BLaER1 (cell line): Measurements from ENCODE around the gene SBNO2.
"Not testable (repeated sequence)": the region's sequence is repeated elsewhere in the genome, so short reads cannot be mapped to it uniquely, and the experiment has no call there.

Experiments used
- H3K27ac ChIP-seq: shearing (Covaris generic); formaldehyde crosslinking; 2 replicates; pipeline ENCODE4 v1.8.1; 2022
- H3K27me3 ChIP-seq: shearing (Covaris generic); formaldehyde crosslinking; 2 replicates; pipeline ENCODE4 v1.8.1; 2022
- H3K36me3 ChIP-seq: shearing (Covaris generic); formaldehyde crosslinking; 2 replicates; pipeline ENCODE4 v1.8.1; 2022
- H3K4me1 ChIP-seq: shearing (Covaris generic); formaldehyde crosslinking; 2 replicates; pipeline ENCODE4 v1.8.1; 2022
- H3K4me2 ChIP-seq: shearing (Covaris generic); formaldehyde crosslinking; 2 replicates; pipeline ENCODE4 v1.8.1; 2022
- H3K4me3 ChIP-seq: shearing (Covaris generic); formaldehyde crosslinking; 2 replicates; pipeline ENCODE4 v1.8.1; 2022
- H3K9ac ChIP-seq: shearing (Covaris generic); formaldehyde crosslinking; 2 replicates; pipeline ENCODE4 v1.8.1; 2022
- H3K9me3 ChIP-seq: shearing (Covaris generic); formaldehyde crosslinking; 2 replicates; pipeline ENCODE4 v1.8.1; 2022
- H4K20me1 ChIP-seq: shearing (Covaris generic); formaldehyde crosslinking; 2 replicates; pipeline ENCODE4 v1.8.1; 2022
- Cebpa-rat ChIP-seq: shearing (Covaris generic); IDR thresholded peaks from 2 replicates; pipeline ENCODE4 v1.8.1; 2022

The SBNO2 gene

GRCh38 chr19:1135454-1135853 lies 38.6 kb downstream of the SBNO2 start:
- peaks cover 75% of the 10 kb centered on the region for H4K20me1 ChIP-seq
- peaks cover 59% of the 10 kb centered on the region for H3K4me1 ChIP-seq
- H3K27ac ChIP-seq, result peak overlapping the region; percentile 78

GRCh38 chr19:1134431-1134830 lies 39.6 kb downstream of the SBNO2 start:
- Histone ChIP-seq H3K4me3 (no peak overlapping the region), H3K27me3 (no peaks in the 10 kb centered on the region), H3K4me1 (peaks cover 69% of the 10 kb centered on the region), H3K36me3 (peaks cover 24% of the 10 kb centered on the region; the same call in 1 of the 2 replicates), H3K9ac (no peak overlapping the region), H3K27ac (no peak overlapping the region), H4K20me1 (peaks cover 83% of the 10 kb centered on the region), H3K4me2 (peak overlapping the region; percentile 14; the same call in 1 of the 2 replicates), H3K9me3 (no peaks in the 10 kb centered on the region)
- TF ChIP-seq Cebpa-rat, result no peak

More at GRCh38 chr19:1135454-1135853, 38.6 kb downstream of the SBNO2 start:
- Histone ChIP-seq H3K4me3 (no peak overlapping the region), H3K4me2 (peak overlapping the region; percentile 90), H3K27me3 (no peaks in the 10 kb centered on the region), H3K36me3 (peaks cover 26% of the 10 kb centered on the region; the same call in 1 of the 2 replicates), H3K9ac (peak overlapping the region; percentile 55), H3K9me3 (no peaks in the 10 kb centered on the region; the same call in 1 of the 2 replicates)
- no peak for TF ChIP-seq Cebpa-rat

GRCh38 chr19:1133471-1133929 lies 40.6 kb downstream of the SBNO2 start:
- TF ChIP-seq Cebpa-rat, result no peak
- Histone ChIP-seq H3K9ac (peak overlapping the region; percentile 82), H3K4me1 (peaks cover 71% of the 10 kb centered on the region), H3K4me2 (peak overlapping the region; percentile 100), H3K36me3 (peaks cover 18% of the 10 kb centered on the region; the same call in 1 of the 2 replicates), H3K27me3 (no peaks in the 10 kb centered on the region), H3K4me3 (peak overlapping the region; percentile 71), H3K27ac (peak overlapping the region; percentile 85), H3K9me3 (no peaks in the 10 kb centered on the region), H4K20me1 (peaks cover 83% of the 10 kb centered on the region)

GRCh38 chr19:1132552-1133383 lies 41.3 kb downstream of the SBNO2 start:
- H3K4me3 ChIP-seq, result peak overlapping the region; percentile 71
- H3K27ac ChIP-seq, result peak overlapping the region; percentile 85
- H3K27me3 ChIP-seq, result no peaks in the 10 kb centered on the region
- no peak for TF ChIP-seq Cebpa-rat
- H3K4me1 ChIP-seq, result peaks cover 71% of the 10 kb centered on the region
- peak overlapping the region; percentile 100 for H3K4me2 ChIP-seq
- H4K20me1 ChIP-seq, result peaks cover 85% of the 10 kb centered on the region
- H3K9me3 ChIP-seq, result no peaks in the 10 kb centered on the region
- peak overlapping the region; percentile 82 for H3K9ac ChIP-seq
- H3K36me3 ChIP-seq, result peaks cover 22% of the 10 kb centered on the region

GRCh38 chr19:1131718-1132551 lies 42.1 kb downstream of the SBNO2 start:
- H3K4me2 ChIP-seq, result peak overlapping the region; percentile 100

GRCh38 chr19:1130771-1131717 lies 43.0 kb downstream of the SBNO2 start:
- no peaks in the 10 kb centered on the region for H3K9me3 ChIP-seq
- peak overlapping the region; percentile 85 for H3K27ac ChIP-seq
- H3K4me2 ChIP-seq, result peak overlapping the region; percentile 100
- peaks cover 39% of the 10 kb centered on the region for H3K36me3 ChIP-seq
- no peak for TF ChIP-seq Cebpa-rat
- peak overlapping the region; percentile 82 for H3K9ac ChIP-seq
- H3K4me3 ChIP-seq, result peak overlapping the region; percentile 71
- peaks cover 74% of the 10 kb centered on the region for H3K4me1 ChIP-seq
- H4K20me1 ChIP-seq, result peaks cover 93% of the 10 kb centered on the region
- H3K27me3 ChIP-seq, result no peaks in the 10 kb centered on the region

More at GRCh38 chr19:1131718-1132551, 42.1 kb downstream of the SBNO2 start:
- Histone ChIP-seq H3K9ac (peak overlapping the region; percentile 82), H3K27ac (peak overlapping the region; percentile 85), H3K4me1 (peaks cover 74% of the 10 kb centered on the region), H3K9me3 (no peaks in the 10 kb centered on the region), H4K20me1 (peaks cover 93% of the 10 kb centered on the region), H3K4me3 (peak overlapping the region; percentile 71), H3K27me3 (no peaks in the 10 kb centered on the region), H3K36me3 (peaks cover 30% of the 10 kb centered on the region)
- no peak for TF ChIP-seq Cebpa-rat

GRCh38 chr19:1129535-1129934 lies 44.5 kb downstream of the SBNO2 start:
- no peak overlapping the region for H3K4me3 ChIP-seq
- peaks cover 68% of the 10 kb centered on the region for H3K4me1 ChIP-seq
- H3K27me3 ChIP-seq, result no peaks in the 10 kb centered on the region
- H3K9me3 ChIP-seq, result no peaks in the 10 kb centered on the region
- H3K4me2 ChIP-seq, result peak overlapping the region; percentile 100; the same call in 1 of the 2 replicates
- peaks cover 54% of the 10 kb centered on the region for H3K36me3 ChIP-seq
- TF ChIP-seq Cebpa-rat, result no peak
- no peak overlapping the region for H3K9ac ChIP-seq
- H3K27ac ChIP-seq, result no peak overlapping the region
- H4K20me1 ChIP-seq, result peaks cover 92% of the 10 kb centered on the region

- Histone ChIP-seq H3K4me1 (peaks cover 64% of the 10 kb centered on the region), H4K20me1 (peaks cover 93% of the 10 kb centered on the region), H3K36me3 (peaks cover 56% of the 10 kb centered on the region)
- H3K4me2 ChIP-seq, H3K27me3 ChIP-seq, H3K4me3 ChIP-seq, H3K9me3 ChIP-seq, H3K9ac ChIP-seq, H3K27ac ChIP-seq: not testable (repeated sequence)
These were observed 45.0 kb downstream of the SBNO2 start for GRCh38 chr19:1129084-1129483.

- Histone ChIP-seq H3K9ac (no peak overlapping the region), H3K9me3 (no peaks in the 10 kb centered on the region), H3K36me3 (peaks cover 62% of the 10 kb centered on the region), H3K4me1 (peaks cover 55% of the 10 kb centered on the region), H3K4me2 (no peak overlapping the region), H3K27ac (no peak overlapping the region), H3K4me3 (no peak overlapping the region), H4K20me1 (peaks cover 93% of the 10 kb centered on the region), H3K27me3 (no peaks in the 10 kb centered on the region)
- no peak for TF ChIP-seq Cebpa-rat
These were observed 46.0 kb downstream of the SBNO2 start for GRCh38 chr19:1128106-1128505.
